KG1 (cell line): ENCODE measurements around the gene SLCO6A1.
"Not testable (repeated sequence)": the region's sequence is repeated elsewhere in the genome, so short reads cannot be mapped to it uniquely, and the experiment has no call there.

Source experiments
- DNase-seq: peaks from one replicate; lab custom pipeline; 2025; lab: John Stamatoyannopoulos, UW

The SLCO6A1 gene, protein sequence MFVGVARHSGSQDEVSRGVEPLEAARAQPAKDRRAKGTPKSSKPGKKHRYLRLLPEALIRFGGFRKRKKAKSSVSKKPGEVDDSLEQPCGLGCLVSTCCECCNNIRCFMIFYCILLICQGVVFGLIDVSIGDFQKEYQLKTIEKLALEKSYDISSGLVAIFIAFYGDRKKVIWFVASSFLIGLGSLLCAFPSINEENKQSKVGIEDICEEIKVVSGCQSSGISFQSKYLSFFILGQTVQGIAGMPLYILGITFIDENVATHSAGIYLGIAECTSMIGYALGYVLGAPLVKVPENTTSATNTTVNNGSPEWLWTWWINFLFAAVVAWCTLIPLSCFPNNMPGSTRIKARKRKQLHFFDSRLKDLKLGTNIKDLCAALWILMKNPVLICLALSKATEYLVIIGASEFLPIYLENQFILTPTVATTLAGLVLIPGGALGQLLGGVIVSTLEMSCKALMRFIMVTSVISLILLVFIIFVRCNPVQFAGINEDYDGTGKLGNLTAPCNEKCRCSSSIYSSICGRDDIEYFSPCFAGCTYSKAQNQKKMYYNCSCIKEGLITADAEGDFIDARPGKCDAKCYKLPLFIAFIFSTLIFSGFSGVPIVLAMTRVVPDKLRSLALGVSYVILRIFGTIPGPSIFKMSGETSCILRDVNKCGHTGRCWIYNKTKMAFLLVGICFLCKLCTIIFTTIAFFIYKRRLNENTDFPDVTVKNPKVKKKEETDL

DNA sequence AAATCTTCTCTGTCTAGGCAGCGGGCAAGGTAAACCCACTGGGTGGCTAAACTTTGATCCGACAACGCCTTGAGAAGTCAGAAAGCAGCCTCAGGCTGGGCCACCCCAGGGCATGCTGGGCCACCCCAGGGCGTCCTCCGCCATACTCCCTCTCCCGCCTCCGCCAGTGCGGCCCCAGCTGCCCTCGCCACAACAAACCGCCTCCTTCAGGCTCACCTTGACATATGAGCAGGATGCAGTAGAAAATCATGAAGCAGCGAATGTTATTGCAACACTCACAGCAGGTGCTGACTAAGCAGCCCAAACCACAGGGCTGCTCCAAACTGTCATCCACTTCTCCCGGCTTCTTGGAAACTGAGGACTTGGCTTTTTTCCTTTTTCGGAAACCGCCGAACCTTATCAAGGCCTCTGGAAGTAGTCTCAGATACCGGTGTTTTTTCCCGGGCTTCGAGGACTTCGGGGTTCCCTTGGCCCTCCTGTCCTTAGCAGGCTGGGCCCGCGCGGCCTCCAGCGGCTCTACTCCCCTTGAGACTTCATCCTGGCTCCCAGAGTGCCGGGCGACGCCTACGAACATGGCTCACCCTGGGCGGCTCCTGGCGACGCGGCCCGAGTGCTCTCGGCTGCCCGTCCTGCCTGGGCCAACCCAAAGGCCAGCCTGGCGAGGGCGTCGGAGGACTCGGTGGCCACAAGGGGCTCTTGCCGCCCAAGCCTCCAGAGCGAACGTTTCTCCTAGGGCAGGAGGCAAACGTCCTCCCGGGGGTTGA is at the start of gene SLCO6A1:
TSS of gene SLCO6A1 (minus strand) at position 731 of the 764 bp plus-strand sequence. CDS start at position 574, 157 bp downstream.
- no peak for DNase-seq

DNA sequence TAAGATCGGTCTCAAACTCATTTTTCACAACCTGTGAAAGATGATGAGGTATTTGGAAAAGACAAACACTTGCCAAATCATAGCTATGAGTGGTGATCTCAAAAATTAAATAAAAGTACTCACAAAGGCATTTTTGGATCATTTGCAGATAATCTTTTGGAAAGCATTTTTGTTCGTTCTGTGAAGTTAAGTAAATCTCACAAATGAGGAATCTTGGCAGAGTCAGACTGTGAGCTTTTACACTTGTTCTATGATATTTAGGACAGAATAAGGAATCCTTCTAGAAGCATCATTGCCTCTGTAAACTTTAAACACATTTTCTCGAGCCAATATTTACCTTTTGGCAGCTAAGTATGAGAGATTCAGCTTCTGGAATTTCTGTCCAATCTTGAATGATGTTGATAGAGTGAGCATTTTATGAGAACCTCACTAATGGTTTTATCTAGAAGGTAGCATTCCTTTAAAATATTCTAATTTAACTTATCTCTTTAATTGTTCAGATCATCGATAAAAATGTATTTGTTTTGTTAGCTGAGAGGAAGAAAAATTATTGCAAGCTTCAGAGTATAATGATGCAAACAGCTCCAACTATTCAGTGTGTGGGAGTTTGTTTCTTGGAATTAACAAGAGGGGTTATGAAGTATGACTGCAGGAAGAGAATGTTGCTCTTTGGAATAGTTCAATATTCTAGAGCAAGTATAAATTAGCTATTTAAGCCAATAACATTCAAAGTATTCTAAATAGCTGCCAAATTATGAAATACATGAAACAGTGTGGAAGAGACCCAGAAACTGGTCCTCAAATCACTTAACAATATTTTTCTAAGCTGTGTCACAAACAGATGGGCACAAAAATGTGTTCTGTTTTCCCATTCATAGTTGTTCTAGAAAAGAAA is 48.6 kb upstream of the SLCO6A1 start:
- DNase-seq = no peak

DNA sequence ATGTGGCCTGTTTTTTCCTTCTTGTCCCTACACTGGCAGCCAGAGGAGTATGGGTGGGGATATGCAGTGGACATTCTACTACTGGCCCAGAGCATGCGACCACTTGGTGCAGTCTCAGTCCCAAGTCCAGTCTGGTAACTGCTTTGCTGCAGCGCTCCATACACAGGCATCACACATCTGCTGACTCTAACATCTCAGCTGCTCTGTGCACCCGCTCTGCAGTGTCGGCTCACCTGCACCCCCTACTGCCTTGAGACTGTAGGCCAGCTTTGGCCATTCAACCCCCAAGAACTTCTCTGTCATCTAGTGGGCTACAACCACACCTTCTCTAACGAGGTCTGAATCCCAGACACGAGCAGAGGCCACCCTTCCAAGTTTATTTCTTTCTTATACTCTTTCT is 46.4 kb upstream of the SLCO6A1 start:
- DNase-seq = no peak

DNA sequence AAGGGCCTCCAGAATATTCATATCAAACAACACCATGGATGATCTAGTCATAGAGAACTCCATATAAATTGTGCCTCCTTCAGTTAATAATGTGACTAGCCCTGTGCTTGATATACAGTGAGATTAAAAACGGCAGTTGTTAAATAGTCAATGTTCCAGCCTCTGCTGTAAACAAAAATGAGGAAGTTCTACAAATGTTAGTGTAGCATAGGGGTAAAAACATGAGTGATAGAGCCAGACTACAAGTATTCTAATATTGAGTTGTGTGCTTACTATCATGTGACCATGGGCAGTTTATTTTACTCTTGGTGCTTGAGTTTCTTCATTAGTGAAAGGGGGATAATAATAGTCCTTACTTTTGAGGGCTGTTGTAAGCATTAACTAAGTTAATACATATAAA is 43.3 kb upstream of the SLCO6A1 start:
- DNase-seq = no peak

DNA sequence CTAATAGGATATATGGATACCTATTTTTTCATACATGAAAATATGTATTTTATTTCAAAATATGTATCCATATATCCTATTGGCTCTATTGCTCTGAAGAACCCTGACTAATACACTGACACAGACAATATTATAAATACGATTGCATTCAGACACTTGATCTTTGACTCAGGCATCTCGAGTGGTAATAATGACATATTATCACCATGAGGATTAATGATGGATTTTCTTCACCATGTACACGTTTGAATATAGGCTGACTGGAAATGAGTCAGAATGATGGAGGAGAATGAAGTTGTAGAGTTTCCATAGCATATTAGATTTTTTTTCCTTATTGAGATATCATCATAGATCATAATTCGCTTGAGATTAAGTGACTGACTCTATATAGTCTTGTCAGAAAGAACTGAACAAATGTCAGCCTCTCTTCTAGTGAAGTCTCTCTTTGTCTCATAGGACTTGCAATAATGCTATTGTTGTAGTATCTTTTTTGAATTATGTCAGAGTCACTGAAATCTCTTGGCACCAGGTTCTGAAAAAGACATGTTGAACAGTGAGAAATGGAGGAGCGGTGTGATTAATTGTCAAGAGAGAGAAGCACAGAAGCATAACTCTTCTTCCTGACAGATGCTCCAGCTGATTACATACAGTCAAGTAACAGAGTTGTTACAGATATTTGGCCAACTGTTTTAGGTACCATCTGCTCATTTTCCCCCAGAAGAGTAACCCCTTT is 41.4 kb upstream of the SLCO6A1 start:
- DNase-seq = no peak

DNA sequence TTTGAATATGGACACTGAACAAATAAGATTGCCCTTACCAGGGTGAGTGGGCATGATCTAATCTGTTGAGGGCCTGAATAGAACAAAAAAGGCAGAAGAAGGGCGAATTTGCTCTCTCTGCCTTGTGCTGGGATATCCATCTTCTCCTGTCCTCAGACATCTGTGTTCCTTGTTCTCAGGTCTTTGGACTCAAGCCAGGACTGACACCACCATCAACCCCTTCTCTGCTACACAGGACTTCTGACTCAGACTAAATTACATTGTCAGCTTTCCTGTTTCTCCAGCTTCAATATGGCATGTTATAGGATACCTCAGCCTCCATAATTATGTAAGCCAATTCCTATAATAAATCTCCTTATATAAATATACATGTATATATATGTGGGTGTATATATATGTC is 40.8 kb upstream of the SLCO6A1 start:
- no peak for DNase-seq

DNA sequence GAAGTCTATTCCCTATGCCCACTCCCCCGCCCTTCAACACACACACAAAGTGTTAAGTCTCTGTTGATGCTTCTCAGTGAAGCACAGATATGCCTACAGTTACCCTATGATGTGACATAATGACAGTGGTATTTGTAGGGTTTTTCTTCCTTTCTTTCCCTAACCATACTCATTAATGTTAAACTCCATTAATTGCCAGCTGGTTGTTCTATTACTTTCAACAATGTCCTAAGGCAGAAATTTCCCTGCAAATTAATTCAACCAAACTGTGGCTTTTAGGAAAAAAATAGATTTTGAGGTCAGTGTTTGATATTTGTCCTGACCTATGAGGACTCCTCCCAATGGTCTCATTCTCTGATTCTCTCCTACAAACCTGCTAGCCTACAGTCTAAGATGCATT is 38.2 kb upstream of the SLCO6A1 start:
- DNase-seq = no peak

DNA sequence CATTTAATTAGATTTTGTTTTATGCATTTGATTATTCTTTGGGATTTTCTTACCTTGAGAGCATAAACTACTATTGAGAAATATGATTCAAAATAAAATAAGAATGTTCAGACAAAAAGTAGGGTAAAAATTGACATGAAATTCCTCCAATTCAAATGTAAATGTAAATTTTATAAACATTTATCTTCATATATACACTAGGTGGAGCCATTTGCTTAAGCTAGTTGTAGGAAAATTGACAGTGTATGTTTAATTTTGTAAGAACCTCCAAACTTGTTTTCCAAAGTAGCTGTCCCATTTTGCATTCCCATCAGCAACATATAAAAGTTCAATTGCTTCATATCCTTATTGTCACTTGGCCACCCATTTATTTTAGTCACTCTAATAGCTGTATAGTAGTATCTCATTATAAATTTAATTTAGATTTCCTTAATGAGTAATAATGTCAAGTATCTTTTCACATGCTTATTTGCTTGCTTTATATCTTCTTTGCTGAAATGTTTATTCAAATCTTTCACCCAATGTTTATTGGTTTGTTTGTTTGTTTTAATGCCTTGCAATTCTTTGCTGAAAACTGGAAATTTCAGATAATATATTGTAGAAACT is 37.6 kb upstream of the SLCO6A1 start:
- DNase-seq = no peak

DNA sequence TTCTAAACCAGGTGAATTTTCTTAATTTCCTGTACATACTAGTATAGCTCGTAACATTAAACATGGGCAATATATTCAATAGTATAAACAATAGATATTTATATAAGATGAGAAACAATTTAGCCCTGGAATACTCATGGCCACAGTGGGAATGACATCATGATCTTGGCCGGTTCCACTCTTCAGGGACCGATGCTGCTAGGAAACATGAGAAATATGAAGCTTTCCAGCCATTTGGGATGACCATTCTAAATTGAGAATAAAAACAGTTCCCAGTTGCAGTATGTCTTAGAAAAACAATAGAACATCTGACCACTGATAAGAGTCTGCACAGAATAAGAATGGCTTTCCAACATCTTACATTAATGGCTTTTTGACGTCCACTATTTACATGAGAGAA is 33.3 kb upstream of the SLCO6A1 start:
- no peak for DNase-seq

DNA sequence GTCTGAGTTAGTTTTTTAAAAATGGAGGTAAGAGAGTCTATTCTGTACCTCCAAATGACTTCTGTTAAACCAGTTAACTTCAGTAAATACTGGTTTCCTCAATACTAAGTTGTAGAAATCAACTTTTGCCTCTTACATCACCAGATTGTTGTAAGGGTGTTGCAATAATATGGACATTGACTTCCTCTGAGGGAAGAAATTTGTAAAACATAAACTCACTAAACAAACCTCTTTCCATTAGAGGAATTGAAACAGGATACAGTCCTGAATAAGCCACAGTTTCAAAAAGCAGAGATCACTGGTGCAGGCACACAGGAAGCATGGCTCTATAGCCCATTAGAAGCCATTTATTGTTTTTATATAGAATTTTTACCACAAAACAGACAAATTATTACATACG is 32.7 kb upstream of the SLCO6A1 start:
- DNase-seq = no peak

DNA sequence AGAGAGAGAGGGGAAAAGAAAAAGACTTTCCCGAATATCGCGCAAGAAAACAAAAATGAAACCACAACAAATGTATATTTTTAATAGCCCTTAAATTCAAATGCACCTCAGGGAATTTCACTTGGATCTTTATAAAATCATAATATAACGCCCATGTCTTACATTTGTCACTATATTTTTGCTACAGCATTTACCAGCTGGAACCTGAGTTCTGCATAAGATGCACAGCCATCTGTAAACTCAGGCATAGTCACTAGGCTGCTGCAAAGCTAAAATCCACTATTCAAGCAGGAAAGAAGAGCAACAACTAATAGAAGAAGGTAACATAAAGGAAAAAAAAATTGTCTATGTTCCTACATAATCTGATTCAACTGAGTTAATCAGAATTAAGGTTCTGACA is 30.6 kb upstream of the SLCO6A1 start:
- DNase-seq = no peak

DNA sequence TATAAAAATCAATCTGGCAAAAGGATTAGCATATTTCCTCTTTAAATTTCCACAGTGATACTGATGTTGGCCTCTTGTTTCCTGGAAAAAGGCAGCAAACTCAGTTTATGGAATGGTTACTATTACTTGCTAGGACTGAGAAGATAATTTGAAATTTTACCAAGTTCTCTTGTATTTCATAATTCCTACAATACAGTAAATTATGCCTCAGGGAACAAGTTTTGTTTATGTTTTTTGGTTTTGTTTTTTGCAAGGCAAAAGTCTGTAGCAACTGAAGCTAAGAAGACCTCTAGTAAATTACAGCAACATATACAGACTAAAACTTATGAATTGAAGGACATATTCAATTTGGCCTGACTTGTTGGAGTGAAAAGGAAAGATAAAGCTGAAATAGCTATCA is 30.2 kb upstream of the SLCO6A1 start:
- no peak for DNase-seq

DNA sequence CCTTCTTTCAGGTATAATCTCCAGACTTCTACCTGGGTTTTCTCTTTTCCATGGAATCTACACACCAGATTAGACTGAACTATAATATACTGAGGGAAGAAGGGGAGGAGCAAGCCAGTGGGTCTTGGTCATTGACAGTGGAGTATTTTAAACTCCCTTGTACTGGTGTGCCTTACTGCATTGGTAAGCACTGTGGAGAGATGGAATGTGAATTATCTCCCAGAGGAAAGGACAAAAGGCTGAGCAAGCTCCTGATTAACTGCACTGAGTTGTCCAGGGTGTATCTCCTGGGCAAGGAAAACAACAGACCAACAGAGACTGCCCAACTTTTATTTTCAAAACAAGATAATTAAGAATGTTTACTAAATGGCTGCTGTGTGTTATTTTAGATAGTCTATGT is 29.8 kb upstream of the SLCO6A1 start:
- no peak for DNase-seq

DNA sequence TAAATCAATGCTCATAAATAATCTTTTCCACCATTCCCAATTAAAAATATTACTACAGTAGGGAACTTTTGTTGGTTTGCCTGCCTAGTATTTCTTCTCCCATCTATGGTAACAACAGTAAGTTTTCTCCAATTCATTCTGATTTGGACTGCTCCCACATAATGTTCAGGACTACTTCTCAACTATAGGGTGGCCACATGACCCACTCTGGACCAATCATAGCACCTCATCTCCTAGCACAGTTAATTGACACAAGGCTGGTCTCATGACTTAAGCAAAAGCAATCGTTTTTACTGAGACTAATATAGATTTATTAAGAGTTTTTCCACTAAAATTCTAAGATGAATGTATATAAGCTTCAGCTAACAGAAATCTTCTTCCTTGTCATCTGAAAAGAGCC is 28.7 kb upstream of the SLCO6A1 start:
- DNase-seq = no peak

DNA sequence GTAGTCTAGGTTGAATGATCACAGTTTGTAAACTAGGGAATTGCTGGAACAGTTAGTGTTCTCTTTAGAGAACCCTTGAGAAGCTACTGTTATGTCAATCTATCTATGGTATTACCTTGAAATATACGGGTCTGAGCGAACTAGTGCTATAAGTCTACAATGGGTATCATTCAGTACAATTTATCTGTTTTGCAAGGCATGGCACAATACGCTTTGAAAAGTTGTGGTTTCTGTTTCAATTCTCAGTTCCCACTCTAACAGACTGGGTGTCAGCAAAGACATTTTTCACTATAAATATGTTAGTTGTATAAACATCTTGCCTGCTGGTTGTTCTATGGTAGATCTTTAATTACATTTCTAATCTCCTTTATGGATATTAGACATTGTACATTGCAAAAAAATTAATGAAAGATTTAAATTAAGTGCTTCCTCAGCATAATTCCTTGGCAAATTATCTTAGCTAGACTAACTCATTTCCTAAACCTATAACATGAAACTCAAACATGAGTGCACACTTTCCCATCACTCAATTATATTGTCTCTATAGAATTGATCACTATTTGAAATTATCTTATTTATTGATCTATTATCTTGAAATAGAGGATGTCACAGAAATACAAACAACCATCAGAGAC is 24.9 kb upstream of the SLCO6A1 start:
- DNase-seq = no peak

DNA sequence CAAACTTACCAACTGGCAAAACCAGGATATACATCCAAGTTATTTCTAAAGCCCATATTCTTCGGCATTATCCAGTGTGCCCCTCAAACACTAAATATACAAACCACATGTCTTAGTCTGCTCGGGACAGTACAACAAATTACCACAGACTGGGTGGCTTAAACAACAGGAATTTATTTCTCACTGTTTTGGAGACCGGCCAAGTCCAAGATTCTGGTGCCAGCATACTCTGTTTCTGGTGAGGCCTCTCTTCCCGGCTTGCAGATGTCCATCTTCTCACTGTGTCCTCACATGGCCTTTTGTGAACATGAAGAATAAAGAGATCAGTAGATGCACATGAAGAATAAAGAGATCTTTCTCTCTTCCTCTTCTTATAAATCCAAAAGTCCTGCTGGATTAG is 12.9 kb upstream of the SLCO6A1 start:
- DNase-seq = no peak

DNA sequence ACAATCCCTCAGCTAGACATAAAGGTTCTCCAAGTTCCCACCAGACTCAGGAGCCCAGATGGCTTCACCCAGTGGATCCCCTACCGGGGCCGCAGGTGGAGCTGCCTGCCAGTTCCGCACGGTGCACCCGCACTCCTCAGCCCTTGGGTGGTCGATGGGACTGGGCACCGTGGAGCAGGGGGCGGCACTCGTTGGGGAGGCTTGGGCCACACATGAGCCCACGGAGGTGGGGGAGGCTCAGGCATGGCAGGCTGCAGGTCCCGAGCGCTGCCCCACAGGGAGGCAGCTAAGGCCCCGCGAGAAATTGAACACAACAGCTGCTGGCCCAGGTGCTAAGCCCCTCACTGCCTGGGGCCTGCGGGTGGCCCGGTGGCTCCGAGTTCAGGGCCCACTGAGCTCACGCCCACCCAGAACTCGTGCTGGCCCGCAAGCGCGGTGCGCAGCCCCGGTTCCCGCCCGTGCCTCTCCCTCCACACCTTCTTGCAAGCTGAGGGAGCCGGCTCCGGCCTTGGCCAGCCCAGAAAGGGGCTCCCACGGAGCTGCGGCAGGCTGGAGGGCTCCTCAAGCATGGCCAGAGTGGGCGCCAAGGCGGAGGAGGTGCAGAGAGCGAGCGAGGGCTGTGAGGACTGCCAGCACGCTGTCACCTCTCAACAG is 7.4 kb downstream of the SLCO6A1 start:
- not testable (repeated sequence) for DNase-seq

DNA sequence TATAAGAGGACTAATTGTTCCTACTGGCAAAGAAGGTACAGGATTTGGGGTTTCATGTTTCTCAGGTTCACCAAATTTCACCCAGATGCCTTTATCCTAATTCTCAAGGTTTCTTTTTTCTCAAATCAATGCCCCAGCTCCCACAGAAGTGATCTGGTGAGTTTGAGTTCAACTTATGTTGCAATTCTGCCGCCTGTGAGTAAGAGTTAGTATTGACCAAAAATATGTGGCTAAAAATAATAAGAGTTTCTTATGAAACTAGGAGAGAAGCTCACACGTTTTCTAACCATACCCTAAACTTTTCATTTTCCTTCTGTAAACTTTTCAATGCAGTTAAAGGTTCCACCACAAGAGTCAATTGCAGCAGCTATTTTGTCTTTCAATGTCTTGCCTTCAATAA is 15.1 kb downstream of the SLCO6A1 start:
- DNase-seq = no peak

DNA sequence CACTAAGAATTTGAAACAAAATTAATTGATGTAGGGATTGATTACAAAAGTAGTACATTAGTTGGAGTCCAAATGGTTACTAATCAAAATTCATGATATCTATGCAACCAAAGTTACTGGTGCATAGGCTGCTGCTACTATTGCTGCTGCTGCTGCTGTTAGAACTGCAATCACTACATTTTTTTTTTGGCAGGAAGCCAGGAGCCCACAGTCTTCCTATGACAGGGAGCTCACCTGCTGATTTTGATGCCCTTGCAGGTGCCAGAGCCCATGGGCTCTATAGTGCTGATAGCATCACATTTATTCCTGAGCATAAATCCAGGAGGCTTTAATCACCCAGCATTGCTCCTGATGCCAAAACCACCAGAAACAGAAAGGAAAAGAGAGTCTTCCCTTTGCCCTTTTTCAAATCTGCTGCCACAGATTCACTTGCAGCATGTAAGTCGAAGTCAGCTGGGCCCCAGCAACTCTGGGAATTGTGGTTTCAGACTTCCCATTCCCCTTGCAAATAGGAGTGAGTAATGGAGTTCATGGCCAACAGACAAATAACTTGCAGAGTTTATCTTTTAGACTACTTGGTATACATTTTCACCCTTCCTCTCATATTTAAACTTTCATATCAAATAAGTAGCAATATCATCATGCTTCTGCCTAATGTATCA is 17.6 kb downstream of the SLCO6A1 start:
- no peak for DNase-seq
